HEK293 (cell line): ENCODE data around the gene APOB.

ENCODE experiments used
- CTCF ChIP-seq: fragments of 450-650 bp; formaldehyde crosslinking; IDR thresholded peaks from 2 replicates; pipeline ENCODE4 v1.5.1; 2016; ENCODE audit warnings: missing biosample characterization, missing genetic modification characterization
- ZFP37 ChIP-seq: fragments of 450-650 bp; formaldehyde crosslinking; IDR thresholded peaks from 2 replicates; pipeline ENCODE4 v1.5.1; 2016; ENCODE audit warnings: missing biosample characterization, missing genetic modification characterization
- ZNF121 ChIP-seq: fragments of 450-650 bp; formaldehyde crosslinking; IDR thresholded peaks from 2 replicates; pipeline ENCODE4 v1.5.1; 2016; ENCODE audit warnings: missing biosample characterization, missing genetic modification characterization
- TF ChIP-seq, protein P1 (sequence below): fragments of 450-650 bp; formaldehyde crosslinking; IDR thresholded peaks from 2 replicates; pipeline ENCODE4 v1.5.1; 2016; ENCODE audit warnings: missing biosample characterization, missing genetic modification characterization

DNA sequence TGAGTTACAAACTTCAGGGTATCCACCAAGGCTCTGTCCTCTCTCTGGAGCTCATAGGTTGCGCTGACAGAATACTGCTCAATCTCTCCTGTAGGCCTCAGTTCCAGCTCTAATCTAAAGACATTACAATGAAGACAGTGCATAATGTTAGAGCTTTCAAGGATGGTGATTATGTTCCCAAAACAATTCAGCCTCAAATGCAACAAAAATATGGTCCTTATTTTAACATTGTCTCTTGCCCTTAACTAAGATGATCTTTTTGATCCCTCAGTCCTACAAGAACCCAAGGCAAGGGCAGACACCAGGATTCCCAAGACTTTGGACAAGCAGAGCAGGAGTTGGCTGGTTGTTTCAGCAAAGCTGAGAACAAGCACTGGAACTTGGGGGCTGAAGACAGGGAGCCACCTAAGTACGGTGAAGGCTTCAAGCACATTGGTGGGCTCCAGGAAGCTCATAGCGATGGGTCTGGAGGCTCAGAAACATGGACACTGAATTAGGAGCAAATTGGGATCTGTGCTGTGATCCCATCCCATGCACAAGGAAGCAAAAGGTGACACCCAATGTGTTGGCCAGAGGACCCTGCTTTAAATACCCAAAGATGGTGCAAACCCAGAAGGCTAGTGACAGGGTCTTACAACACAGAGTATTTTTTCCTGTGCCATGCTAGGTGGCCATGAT, 24.7 kb downstream of the APOB start:
- TF ChIP-seq ZNF121 (tag by site-specific recombination) (no peak), CTCF (tag by site-specific recombination) (no peak), ZFP37 (tag by site-specific recombination) (no peak)
- TF ChIP-seq, protein P1, sequence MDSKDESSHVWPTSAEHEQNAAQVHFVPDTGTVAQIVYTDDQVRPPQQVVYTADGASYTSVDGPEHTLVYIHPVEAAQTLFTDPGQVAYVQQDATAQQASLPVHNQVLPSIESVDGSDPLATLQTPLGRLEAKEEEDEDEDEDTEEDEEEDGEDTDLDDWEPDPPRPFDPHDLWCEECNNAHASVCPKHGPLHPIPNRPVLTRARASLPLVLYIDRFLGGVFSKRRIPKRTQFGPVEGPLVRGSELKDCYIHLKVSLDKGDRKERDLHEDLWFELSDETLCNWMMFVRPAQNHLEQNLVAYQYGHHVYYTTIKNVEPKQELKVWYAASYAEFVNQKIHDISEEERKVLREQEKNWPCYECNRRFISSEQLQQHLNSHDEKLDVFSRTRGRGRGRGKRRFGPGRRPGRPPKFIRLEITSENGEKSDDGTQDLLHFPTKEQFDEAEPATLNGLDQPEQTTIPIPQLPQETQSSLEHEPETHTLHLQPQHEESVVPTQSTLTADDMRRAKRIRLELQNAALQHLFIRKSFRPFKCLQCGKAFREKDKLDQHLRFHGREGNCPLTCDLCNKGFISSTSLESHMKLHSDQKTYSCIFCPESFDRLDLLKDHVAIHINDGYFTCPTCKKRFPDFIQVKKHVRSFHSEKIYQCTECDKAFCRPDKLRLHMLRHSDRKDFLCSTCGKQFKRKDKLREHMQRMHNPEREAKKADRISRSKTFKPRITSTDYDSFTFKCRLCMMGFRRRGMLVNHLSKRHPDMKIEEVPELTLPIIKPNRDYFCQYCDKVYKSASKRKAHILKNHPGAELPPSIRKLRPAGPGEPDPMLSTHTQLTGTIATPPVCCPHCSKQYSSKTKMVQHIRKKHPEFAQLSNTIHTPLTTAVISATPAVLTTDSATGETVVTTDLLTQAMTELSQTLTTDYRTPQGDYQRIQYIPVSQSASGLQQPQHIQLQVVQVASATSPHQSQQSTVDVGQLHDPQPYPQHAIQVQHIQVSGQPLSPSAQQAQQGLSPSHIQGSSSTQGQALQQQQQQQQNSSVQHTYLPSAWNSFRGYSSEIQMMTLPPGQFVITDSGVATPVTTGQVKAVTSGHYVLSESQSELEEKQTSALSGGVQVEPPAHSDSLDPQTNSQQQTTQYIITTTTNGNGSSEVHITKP (tag by site-specific recombination), result no peak
